Rectal smooth muscle tissue (tissue), 1 donor: ENCODE results near the gene KAT14.
"Not testable (repeated sequence)": the region's sequence is repeated elsewhere in the genome, so short reads cannot be mapped to it uniquely, and the experiment has no call there.

Experiments used
- H3K27ac ChIP-seq: one replicate; pipeline ENCODE4 v1.7.0; 2013; ENCODE audit warnings: low read depth, low read length, inconsistent platforms
- H3K27me3 ChIP-seq: one replicate; pipeline ENCODE4 v1.7.0; 2013; ENCODE audit warnings: low read length; ENCODE audit not compliant: control insufficient read depth, insufficient read depth
- H3K36me3 ChIP-seq: one replicate; pipeline ENCODE4 v1.7.0; 2013; ENCODE audit warnings: low read length; ENCODE audit not compliant: control insufficient read depth, insufficient read depth
- H3K4me1 ChIP-seq: one replicate; pipeline ENCODE4 v1.7.0; 2013; ENCODE audit warnings: low read length; ENCODE audit not compliant: control insufficient read depth, insufficient read depth
- H3K4me3 ChIP-seq: one replicate; pipeline ENCODE4 v1.7.0; 2013; ENCODE audit warnings: low read length
- H3K9ac ChIP-seq: one replicate; pipeline ENCODE4 v1.7.0; 2013; ENCODE audit warnings: low read length

Gene KAT14

GRCh38 chr20:18166241-18166881, 28.7 kb downstream of the KAT14 start:
- Histone ChIP-seq H3K27me3 (no peaks in the 10 kb centered on the region), H3K36me3 (peaks cover 23% of the 10 kb centered on the region), H3K4me1 (no peaks in the 10 kb centered on the region), H3K9ac (no peak overlapping the region), H3K27ac (no peak overlapping the region), H3K4me3 (no peak overlapping the region)

- H3K4me3 ChIP-seq, result no peak overlapping the region
- H3K36me3 ChIP-seq, result peaks cover 23% of the 10 kb centered on the region
- H3K4me1 ChIP-seq, result no peaks in the 10 kb centered on the region
- H3K9ac ChIP-seq, result no peak overlapping the region
- H3K27me3 ChIP-seq, result no peaks in the 10 kb centered on the region
- no peak overlapping the region for H3K27ac ChIP-seq
Observed at GRCh38 chr20:18166950-18167349, 29.3 kb downstream of the KAT14 start.

- no peak overlapping the region for H3K9ac ChIP-seq
- H3K4me3 ChIP-seq, result no peak overlapping the region
- H3K27ac ChIP-seq, result no peak overlapping the region
- H3K36me3 ChIP-seq, result peaks cover 4% of the 10 kb centered on the region
- H3K27me3 ChIP-seq, result no peaks in the 10 kb centered on the region
- H3K4me1 ChIP-seq, result no peaks in the 10 kb centered on the region
Observed at GRCh38 chr20:18172379-18172778, 34.7 kb downstream of the KAT14 start.

DNA sequence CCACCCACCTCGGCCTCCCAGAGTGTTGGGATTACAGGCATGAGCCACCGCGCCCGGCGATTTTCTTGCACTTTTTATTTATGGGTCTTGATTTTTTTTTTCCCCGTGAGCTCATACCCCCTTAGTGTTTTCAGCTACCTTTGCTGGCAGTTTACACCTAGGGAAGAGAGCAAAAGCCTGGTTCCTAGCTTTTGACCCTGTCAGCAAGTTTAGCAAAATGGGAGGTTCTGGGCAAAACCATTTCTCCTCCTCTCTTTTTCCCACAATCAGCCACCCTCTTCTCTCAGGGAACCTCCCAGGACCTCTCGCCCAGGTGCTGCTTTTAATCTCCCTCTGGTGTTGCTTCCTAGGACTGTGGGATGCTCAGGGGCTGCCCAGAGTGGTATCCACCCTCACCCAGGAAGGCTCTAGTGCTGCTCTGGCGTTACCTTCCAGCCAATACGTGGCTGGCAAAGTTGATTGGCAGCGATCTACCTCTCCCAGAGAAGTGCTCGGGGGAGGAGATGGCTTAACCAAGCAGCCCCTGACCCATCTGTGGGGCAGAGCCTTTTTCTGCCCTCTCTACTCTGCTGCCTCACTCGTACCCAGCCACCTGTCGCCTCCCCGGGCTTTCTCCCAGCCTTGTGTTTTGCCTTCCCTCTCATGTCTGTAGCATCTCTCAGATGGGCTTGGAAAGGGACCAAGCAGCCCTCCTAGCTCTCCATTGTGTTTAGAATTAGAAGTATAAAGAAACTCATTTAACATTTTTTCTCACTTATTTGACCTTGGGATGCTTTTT, 37.4 kb downstream of the KAT14 start:
- H3K36me3 ChIP-seq, result no peaks in the 10 kb centered on the region
- no peaks in the 10 kb centered on the region for H3K27me3 ChIP-seq
- no peak overlapping the region for H3K9ac ChIP-seq
- no peaks in the 10 kb centered on the region for H3K4me1 ChIP-seq
- no peak overlapping the region for H3K27ac ChIP-seq
- no peak overlapping the region for H3K4me3 ChIP-seq

- H3K4me3 ChIP-seq, result no peak overlapping the region
- no peaks in the 10 kb centered on the region for H3K4me1 ChIP-seq
- no peak overlapping the region for H3K27ac ChIP-seq
- H3K9ac ChIP-seq, result no peak overlapping the region
- H3K36me3 ChIP-seq, result peaks cover 2% of the 10 kb centered on the region
- H3K27me3 ChIP-seq, result no peaks in the 10 kb centered on the region
Observed at GRCh38 chr20:18176318-18176785, 38.7 kb downstream of the KAT14 start.

GRCh38 chr20:18180366-18180765, 42.7 kb downstream of the KAT14 start:
- H3K9ac ChIP-seq, H3K27ac ChIP-seq, H3K4me1 ChIP-seq, H3K36me3 ChIP-seq, H3K4me3 ChIP-seq, H3K27me3 ChIP-seq: not testable (repeated sequence)

DNA sequence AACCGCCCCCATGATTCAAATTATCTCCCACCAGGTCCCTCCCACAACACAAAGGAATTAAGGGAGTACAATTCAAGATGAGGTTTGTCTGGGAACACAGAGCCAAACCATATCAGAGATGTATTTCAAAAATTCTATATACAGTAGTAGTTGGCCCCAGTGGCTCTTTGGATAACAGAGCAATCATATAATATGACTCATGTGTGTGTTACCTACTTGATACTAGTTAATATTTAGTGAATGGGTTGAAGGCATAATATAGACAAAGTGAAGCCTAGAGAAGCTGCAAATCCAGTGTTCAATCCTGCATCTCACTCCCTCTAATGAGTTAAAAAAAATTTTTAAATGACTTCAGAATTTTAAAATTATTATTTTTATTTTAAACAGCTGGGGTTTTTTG, 43.2 kb downstream of the KAT14 start:
- Histone ChIP-seq H3K36me3 (peaks cover 5% of the 10 kb centered on the region), H3K4me1 (no peaks in the 10 kb centered on the region), H3K27me3 (no peaks in the 10 kb centered on the region), H3K27ac (no peak overlapping the region), H3K9ac (no peak overlapping the region), H3K4me3 (no peak overlapping the region)

DNA sequence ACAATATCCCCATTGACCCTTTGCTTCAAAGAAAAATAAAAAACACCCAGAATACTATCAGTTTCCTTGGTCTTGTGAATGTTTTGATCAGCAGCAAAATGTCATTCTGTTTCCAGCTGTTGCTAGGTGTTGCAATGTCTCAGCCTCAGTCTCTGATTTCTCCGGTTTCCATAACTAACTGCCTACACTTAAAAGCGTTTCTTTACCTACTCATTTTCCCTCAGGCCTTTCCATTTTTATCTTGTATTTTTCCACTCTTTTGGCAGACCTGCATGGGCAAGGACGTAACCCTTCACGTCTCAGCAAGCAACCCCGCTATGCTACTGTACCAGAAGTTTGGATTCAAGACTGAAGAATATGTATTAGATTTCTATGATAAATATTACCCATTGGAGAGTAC, 49.4 kb downstream of the KAT14 start:
- Histone ChIP-seq H3K36me3 (peaks cover 17% of the 10 kb centered on the region), H3K9ac (no peak overlapping the region), H3K4me1 (no peaks in the 10 kb centered on the region), H3K4me3 (no peak overlapping the region), H3K27me3 (no peaks in the 10 kb centered on the region), H3K27ac (no peak overlapping the region)

DNA sequence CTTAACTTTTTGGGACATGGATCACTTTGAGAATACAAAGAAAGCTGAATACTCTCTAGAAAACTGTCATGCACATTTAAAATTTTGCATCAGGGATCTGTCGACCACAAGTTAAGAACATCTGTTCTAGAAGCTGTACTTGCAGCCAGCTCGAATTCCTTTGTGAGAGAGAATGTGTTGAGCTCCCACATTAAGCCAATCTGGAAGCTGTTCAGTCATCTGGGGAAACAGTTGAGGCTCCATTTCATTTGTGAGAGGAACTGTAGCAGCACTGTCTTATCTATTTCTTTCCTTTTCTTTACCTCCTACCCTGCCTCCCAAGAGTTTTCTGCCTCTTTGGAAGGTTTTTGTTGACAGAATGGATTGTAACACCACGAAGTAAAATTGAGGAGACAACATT, 50.8 kb downstream of the KAT14 start:
- Histone ChIP-seq H3K4me1 (no peaks in the 10 kb centered on the region), H3K36me3 (peaks cover 17% of the 10 kb centered on the region), H3K27me3 (no peaks in the 10 kb centered on the region), H3K4me3 (no peak overlapping the region), H3K27ac (no peak overlapping the region), H3K9ac (no peak overlapping the region)

DNA sequence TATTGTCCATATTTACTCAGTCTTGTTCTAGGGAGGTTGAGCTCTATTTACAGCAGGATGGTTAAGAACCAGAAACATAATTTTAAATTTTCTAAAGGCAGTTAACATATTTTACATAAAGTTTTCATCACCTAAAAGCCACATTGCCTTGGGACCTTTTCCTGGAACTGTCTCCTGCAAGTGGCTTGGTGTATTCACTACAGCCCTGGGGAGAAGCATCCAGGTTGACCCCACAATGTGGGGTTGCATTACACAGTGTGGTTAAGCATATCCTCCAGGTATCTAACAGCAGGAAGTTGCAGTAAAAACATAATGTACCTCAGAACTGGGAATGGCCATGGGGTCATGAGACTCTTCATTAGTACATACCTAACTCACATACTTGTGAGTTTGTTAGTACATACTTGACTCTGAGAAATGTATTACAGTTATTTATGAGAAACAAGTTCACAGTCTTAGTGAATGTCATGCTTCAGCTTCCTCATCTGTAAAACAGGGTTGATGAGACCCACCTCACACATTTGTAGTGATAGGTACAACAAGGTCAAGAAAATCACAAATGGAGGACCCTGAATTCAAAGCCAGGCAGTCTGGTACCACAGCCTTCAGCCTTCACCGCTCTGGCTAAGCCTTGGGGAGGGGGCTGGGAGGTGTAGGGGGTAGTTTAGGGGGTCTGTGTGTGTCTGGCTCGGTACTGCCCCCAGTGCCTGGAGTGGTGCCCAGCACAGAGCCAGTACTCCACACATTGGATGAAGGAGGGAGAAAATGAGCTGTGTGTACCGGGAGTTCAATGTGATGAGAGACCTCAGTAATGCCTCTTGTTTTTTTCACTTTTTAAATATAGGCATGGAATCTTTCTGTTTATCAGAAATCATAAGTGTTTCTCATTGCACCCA, 52.9 kb downstream of the KAT14 start:
- Histone ChIP-seq H3K36me3 (peaks cover 17% of the 10 kb centered on the region), H3K27me3 (no peaks in the 10 kb centered on the region), H3K4me3 (no peak overlapping the region), H3K9ac (no peak overlapping the region), H3K4me1 (no peaks in the 10 kb centered on the region), H3K27ac (no peak overlapping the region)

- no peak overlapping the region for H3K9ac ChIP-seq
Observed at GRCh38 chr20:18191306-18191705, 53.6 kb downstream of the KAT14 start.

DNA sequence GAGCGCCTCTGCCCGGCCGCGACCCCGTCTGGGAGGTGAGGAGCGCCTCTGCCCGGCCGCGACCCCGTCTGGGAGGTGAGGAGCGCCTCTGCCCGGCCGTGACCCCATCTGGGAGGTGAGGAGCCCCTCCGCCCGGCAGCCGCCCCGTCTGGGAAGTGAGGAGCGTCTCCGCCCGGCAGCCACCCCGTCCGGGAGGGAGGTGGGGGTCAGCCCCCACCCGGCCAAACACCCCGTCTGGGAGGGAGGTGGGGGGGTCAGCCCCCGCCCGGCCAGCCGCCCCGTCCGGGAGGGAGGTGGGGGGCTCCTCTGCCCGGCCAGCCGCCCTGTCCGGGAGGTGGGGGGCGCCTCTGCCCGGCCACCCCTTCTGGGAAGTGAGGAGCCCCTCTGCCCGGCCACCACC, 56.8 kb downstream of the KAT14 start:
- not testable (repeated sequence) for H3K36me3 ChIP-seq, H3K4me3 ChIP-seq, H3K27me3 ChIP-seq, H3K4me1 ChIP-seq, H3K27ac ChIP-seq, H3K9ac ChIP-seq

More at GRCh38 chr20:18191306-18191705, 53.6 kb downstream of the KAT14 start:
- Histone ChIP-seq H3K27me3 (no peaks in the 10 kb centered on the region), H3K27ac (no peak overlapping the region), H3K36me3 (peaks cover 12% of the 10 kb centered on the region), H3K4me1 (no peaks in the 10 kb centered on the region), H3K4me3 (no peak overlapping the region)
